Measurements from ENCODE around the gene PRR11.
"Not testable (repeated sequence)": the region's sequence is repeated elsewhere in the genome, so short reads cannot be mapped to it uniquely, and the experiment has no call there.

The PRR11 gene

DNA sequence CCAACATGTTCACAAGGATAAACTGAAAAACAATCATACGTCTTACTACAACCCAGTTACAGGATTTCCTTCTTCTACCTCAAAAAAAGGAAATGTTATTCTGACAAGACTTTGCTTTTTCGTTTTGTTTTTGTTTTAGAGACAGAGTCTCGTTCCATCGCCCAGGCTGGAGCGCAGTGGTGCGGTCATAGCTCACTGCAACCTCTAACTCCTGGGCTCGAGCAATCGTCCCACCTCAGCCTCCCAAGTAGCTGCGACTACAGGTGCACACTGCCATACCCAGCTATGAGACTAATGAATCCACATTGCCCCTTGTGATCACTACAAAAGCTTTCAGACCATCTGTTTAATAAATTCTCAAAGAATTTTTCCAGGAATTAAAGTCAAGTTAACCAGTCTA is 40.1 kb upstream of the PRR11 start:
- Histone ChIP-seq H3K36me3 (ENCODE audit: insufficient read depth, low read length) (peaks cover 63% of the 10 kb centered on the region), H3K27ac (no peak overlapping the region), H3K9me3 (ENCODE audit: low read depth, low read length) (no peaks in the 10 kb centered on the region), H3K9ac (ENCODE audit: insufficient read length) (no peak overlapping the region), H3K4me3 (no peak overlapping the region)
- TF ChIP-seq POLR2AphosphoS5 (IDR thresholded peaks at IDR 0.05; ENCODE audit: borderline replicate concordance, low read depth, low read length) = no peak
- no peak for TF ChIP-seq EZH2 (IDR thresholded peaks at IDR 0.05)
- no peak for TF ChIP-seq FOXP2 (optimal IDR thresholded peaks at IDR 0.05; ENCODE audit: control extremely low read depth, extremely low read length, insufficient read depth)
- DNase-seq (ENCODE audit: low read depth, low spot score) = no peak

DNA sequence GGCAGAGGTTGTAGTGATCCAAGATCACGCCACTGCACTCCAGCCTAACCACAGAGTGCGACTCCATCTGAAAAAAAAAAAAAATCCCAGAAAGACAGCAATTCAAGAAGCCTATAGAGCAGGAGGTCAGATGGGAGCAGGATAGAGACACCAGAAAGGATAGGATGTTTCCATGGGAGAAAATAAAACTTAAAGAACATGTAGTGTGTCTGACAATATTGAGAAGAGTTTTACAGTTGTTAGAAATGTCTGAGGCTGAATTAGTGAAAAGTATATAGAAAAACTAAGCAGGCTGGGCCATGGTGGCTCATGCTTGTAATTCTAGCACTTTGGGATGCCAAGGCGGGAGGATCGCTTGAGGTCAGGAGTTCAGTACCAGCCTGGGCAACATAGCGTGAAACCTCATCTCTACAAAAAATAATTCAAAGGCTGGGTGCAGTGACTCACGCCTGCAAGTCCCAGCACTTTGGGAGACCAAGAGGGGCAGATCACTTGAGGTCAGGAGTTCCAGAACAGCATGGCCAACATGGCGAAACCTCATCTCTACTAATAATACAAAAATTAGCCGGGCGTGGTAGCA is 33.6 kb upstream of the PRR11 start:
- Histone ChIP-seq H3K27ac (no peak overlapping the region), H3K9ac (ENCODE audit: insufficient read length) (no peak overlapping the region), H3K4me3 (no peak overlapping the region), H3K9me3 (ENCODE audit: low read depth, low read length) (no peaks in the 10 kb centered on the region), H3K36me3 (ENCODE audit: insufficient read depth, low read length) (peaks cover 58% of the 10 kb centered on the region)
- DNase-seq (ENCODE audit: low read depth, low spot score) = no peak
- no peak for TF ChIP-seq POLR2AphosphoS5 (IDR thresholded peaks at IDR 0.05; ENCODE audit: borderline replicate concordance, low read depth, low read length)
- TF ChIP-seq FOXP2 (optimal IDR thresholded peaks at IDR 0.05; ENCODE audit: control extremely low read depth, extremely low read length, insufficient read depth) = no peak
- no peak for TF ChIP-seq EZH2 (IDR thresholded peaks at IDR 0.05)

- Histone ChIP-seq H3K36me3 (ENCODE audit: insufficient read depth, low read length) (peaks cover 54% of the 10 kb centered on the region), H3K27ac (no peak overlapping the region), H3K9me3 (ENCODE audit: low read depth, low read length) (no peaks in the 10 kb centered on the region), H3K9ac (ENCODE audit: insufficient read length) (no peak overlapping the region), H3K4me3 (no peak overlapping the region)
- no peak for DNase-seq (ENCODE audit: low read depth, low spot score)
- TF ChIP-seq EZH2 (IDR thresholded peaks at IDR 0.05) (no peak), POLR2AphosphoS5 (IDR thresholded peaks at IDR 0.05; ENCODE audit: borderline replicate concordance, low read depth, low read length) (no peak), FOXP2 (optimal IDR thresholded peaks at IDR 0.05; ENCODE audit: control extremely low read depth, extremely low read length, insufficient read depth) (no peak)
Observed at GRCh38 chr17:59124665-59125064, 30.9 kb upstream of the PRR11 start.

GRCh38 chr17:59126809-59127417 is 28.6 kb upstream of the PRR11 start:
- no peak overlapping the region for H3K27ac ChIP-seq
- no peak overlapping the region for H3K9ac ChIP-seq (ENCODE audit: insufficient read length)
- TF ChIP-seq FOXP2 (optimal IDR thresholded peaks at IDR 0.05; ENCODE audit: control extremely low read depth, extremely low read length, insufficient read depth) = no peak
- TF ChIP-seq POLR2AphosphoS5 (IDR thresholded peaks at IDR 0.05; ENCODE audit: borderline replicate concordance, low read depth, low read length) = no peak
- TF ChIP-seq EZH2 (IDR thresholded peaks at IDR 0.05) = no peak
- no peak overlapping the region for H3K4me3 ChIP-seq
- H3K9me3 ChIP-seq (ENCODE audit: low read depth, low read length) = no peaks in the 10 kb centered on the region
- no peak for DNase-seq (ENCODE audit: low read depth, low spot score)
- H3K36me3 ChIP-seq (ENCODE audit: insufficient read depth, low read length) = peaks cover 43% of the 10 kb centered on the region

GRCh38 chr17:59129814-59130213 is 25.7 kb upstream of the PRR11 start:
- no peak for DNase-seq (ENCODE audit: low read depth, low spot score)
- Histone ChIP-seq H3K27ac (no peak overlapping the region), H3K4me3 (no peak overlapping the region), H3K36me3 (ENCODE audit: insufficient read depth, low read length) (peaks cover 31% of the 10 kb centered on the region), H3K9ac (ENCODE audit: insufficient read length) (no peak overlapping the region), H3K9me3 (ENCODE audit: low read depth, low read length) (no peaks in the 10 kb centered on the region)
- TF ChIP-seq POLR2AphosphoS5 (IDR thresholded peaks at IDR 0.05; ENCODE audit: borderline replicate concordance, low read depth, low read length) (no peak), EZH2 (IDR thresholded peaks at IDR 0.05) (no peak)

GRCh38 chr17:59131131-59131530 is 24.4 kb upstream of the PRR11 start:
- DNase-seq (ENCODE audit: low read depth, low spot score) = no peak
- no peak overlapping the region for H3K9ac ChIP-seq (ENCODE audit: insufficient read length)
- TF ChIP-seq FOXP2 (optimal IDR thresholded peaks at IDR 0.05; ENCODE audit: control extremely low read depth, extremely low read length, insufficient read depth) (no peak), EZH2 (IDR thresholded peaks at IDR 0.05) (no peak), POLR2AphosphoS5 (IDR thresholded peaks at IDR 0.05; ENCODE audit: borderline replicate concordance, low read depth, low read length) (no peak)
- H3K9me3 ChIP-seq (ENCODE audit: low read depth, low read length) = no peaks in the 10 kb centered on the region
- peaks cover 31% of the 10 kb centered on the region for H3K36me3 ChIP-seq (ENCODE audit: insufficient read depth, low read length)
- no peak overlapping the region for H3K4me3 ChIP-seq
- no peak overlapping the region for H3K27ac ChIP-seq

DNA sequence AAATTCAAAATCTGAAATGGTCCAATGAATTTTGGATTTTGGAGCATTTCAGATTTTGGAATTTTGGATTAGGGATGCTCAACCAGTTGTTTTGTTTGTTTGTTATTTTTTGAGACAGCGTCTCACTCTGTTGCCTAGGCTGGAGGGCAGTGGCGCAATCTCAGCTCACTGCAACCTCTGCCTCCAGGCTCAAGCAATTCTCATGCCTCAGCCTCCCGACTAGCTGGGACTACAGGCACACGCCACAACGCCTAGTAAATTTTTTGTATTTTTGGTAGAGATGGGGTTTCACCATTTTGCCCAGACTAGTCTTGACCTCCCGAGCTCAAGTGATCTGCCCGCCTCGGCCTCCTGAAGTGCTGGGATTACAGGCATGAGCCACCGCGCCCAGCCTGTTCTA is 17.2 kb upstream of the PRR11 start:
- not testable (repeated sequence) for H3K9ac ChIP-seq (ENCODE audit: insufficient read length); H3K9me3 ChIP-seq (ENCODE audit: low read depth, low read length); H3K27ac ChIP-seq; H3K36me3 ChIP-seq (ENCODE audit: insufficient read depth, low read length); DNase-seq (ENCODE audit: low read depth, low spot score); H3K4me3 ChIP-seq

GRCh38 chr17:59139939-59140338 is 15.6 kb upstream of the PRR11 start:
- Histone ChIP-seq H3K4me3 (no peak overlapping the region), H3K27ac (no peak overlapping the region), H3K9me3 (ENCODE audit: low read depth, low read length) (no peaks in the 10 kb centered on the region), H3K9ac (ENCODE audit: insufficient read length) (no peak overlapping the region), H3K36me3 (ENCODE audit: insufficient read depth, low read length) (peaks cover 8% of the 10 kb centered on the region; the same call in 1 of the 2 replicates)
- DNase-seq (ENCODE audit: low read depth, low spot score) = no peak
- TF ChIP-seq POLR2AphosphoS5 (IDR thresholded peaks at IDR 0.05; ENCODE audit: borderline replicate concordance, low read depth, low read length) (no peak), FOXP2 (optimal IDR thresholded peaks at IDR 0.05; ENCODE audit: control extremely low read depth, extremely low read length, insufficient read depth) (no peak), EZH2 (IDR thresholded peaks at IDR 0.05) (no peak)

GRCh38 chr17:59141860-59142259 is 13.7 kb upstream of the PRR11 start:
- Histone ChIP-seq H3K9me3 (ENCODE audit: low read depth, low read length) (no peaks in the 10 kb centered on the region), H3K9ac (ENCODE audit: insufficient read length) (no peak overlapping the region), H3K27ac (no peak overlapping the region), H3K36me3 (ENCODE audit: insufficient read depth, low read length) (peaks cover 21% of the 10 kb centered on the region), H3K4me3 (no peak overlapping the region)
- TF ChIP-seq EZH2 (IDR thresholded peaks at IDR 0.05) (no peak), POLR2AphosphoS5 (IDR thresholded peaks at IDR 0.05; ENCODE audit: borderline replicate concordance, low read depth, low read length) (no peak), FOXP2 (optimal IDR thresholded peaks at IDR 0.05; ENCODE audit: control extremely low read depth, extremely low read length, insufficient read depth) (no peak)
- DNase-seq (ENCODE audit: low read depth, low spot score) = no peak
